GM12874 (cell line): ENCODE results near the gene MAVS.

Source experiments
- CTCF ChIP-seq: IDR thresholded peaks from 2 replicates; pipeline ENCODE4 v1.5.1; 2011; ENCODE audit warnings: low read depth, mild to moderate bottlenecking, control low read depth, low read length, moderate library complexity; ENCODE audit not compliant: insufficient read depth

MAVS gene

GRCh38 chr20:3846740-3847428, at the start of gene MAVS:
Gene MAVS, plus strand, starts transcription at chr20:3846834. Its CDS starts 7,791 bp downstream, at chr20:3854625.
- TF ChIP-seq CTCF, result 0 out of 2 replicates have a peak, but pooled peaks have one; percentile 12

- no peak for TF ChIP-seq CTCF
Measured at GRCh38 chr20:3797226-3797545, 49.4 kb upstream of the MAVS start.

GRCh38 chr20:3797592-3798372, 48.9 kb upstream of the MAVS start:
- TF ChIP-seq CTCF, result no peak

GRCh38 chr20:3798373-3798768, 48.3 kb upstream of the MAVS start:
- no peak for TF ChIP-seq CTCF

GRCh38 chr20:3798908-3799248, 47.8 kb upstream of the MAVS start:
- no peak for TF ChIP-seq CTCF

- no peak for TF ChIP-seq CTCF
Measured at GRCh38 chr20:3800256-3800877, 46.3 kb upstream of the MAVS start.

- no peak for TF ChIP-seq CTCF
Measured at GRCh38 chr20:3800878-3801260, 45.8 kb upstream of the MAVS start.
